A673 (cell line): Measurements from ENCODE around the gene TMEM44. TPM values are rescaled to one million over a fixed set of nuclear protein-coding genes. Genes with fewer than 3 reads are reported as not detected.

ENCODE experiments used
- BruUV-seq: library from RNA; stranded (reverse); fragments of 400-500 nt; replicated peaks from 2 replicates; lab custom pipeline; 2021; lab: Mats Ljungman, UMichigan
- CTCF ChIA-PET: fragments of 300-600 bp; sonication (Branson Sonifier 250); formaldehyde crosslinking; loops from one replicate; lab custom pipeline; 2022; ENCODE audit warnings: antibody characterized with exemption; lab: Charles Lee
- POLR2A ChIA-PET: fragments of 300-600 bp; sonication (Branson Sonifier 250); formaldehyde crosslinking; loops from one replicate; lab custom pipeline; 2022; ENCODE audit warnings: antibody characterized with exemption; ENCODE audit not compliant: low non-redundant PET; lab: Charles Lee
- DNase-seq: peaks from one replicate; pipeline ENCODE4 v3.0.0-alpha.2; 2015; ENCODE audit warnings: low spot score
- H3K27ac ChIP-seq: fragments of 200-600 bp; sonication (generic); 2 replicates; pipeline ENCODE4 v1.5.1; 2016; ENCODE audit warnings: mixed run types, low read depth, mild to moderate bottlenecking, mixed read lengths, antibody characterized with exemption, low read length; ENCODE audit not compliant: poor library complexity, severe bottlenecking
- H3K27me3 ChIP-seq: fragments of 200-600 bp; sonication (generic); replicated peaks from 2 replicates; pipeline ENCODE4 v1.6.1; 2017; ENCODE audit warnings: mixed run types, low read depth, mild to moderate bottlenecking, mixed read lengths, antibody characterized with exemption, low read length; ENCODE audit not compliant: insufficient read depth, poor library complexity
- H3K36me3 ChIP-seq: fragments of 200-600 bp; sonication (generic); 2 replicates; pipeline ENCODE4 v1.6.1; 2016; ENCODE audit warnings: mixed run types, mild to moderate bottlenecking, mixed read lengths, antibody characterized with exemption, low read length; ENCODE audit not compliant: insufficient read depth, poor library complexity, severe bottlenecking
- H3K4me1 ChIP-seq: fragments of 200-600 bp; sonication (generic); 2 replicates; pipeline ENCODE4 v1.6.1; 2017; ENCODE audit warnings: mixed run types, mild to moderate bottlenecking, mixed read lengths, antibody characterized with exemption, low read length; ENCODE audit not compliant: insufficient read depth, poor library complexity, severe bottlenecking
- H3K4me3 ChIP-seq: fragments of 200-600 bp; sonication (generic); 2 replicates; pipeline ENCODE4 v1.5.1; 2016; ENCODE audit warnings: low read depth, mixed run types, mild to moderate bottlenecking, mixed read lengths, low read length; ENCODE audit not compliant: poor library complexity, severe bottlenecking
- H3K9me3 ChIP-seq: fragments of 200-600 bp; sonication (generic); 2 replicates; pipeline ENCODE4 v1.6.1; 2016; ENCODE audit warnings: mixed run types, low read depth, mild to moderate bottlenecking, mixed read lengths, antibody characterized with exemption, low read length; ENCODE audit not compliant: poor library complexity, severe bottlenecking
- CTCF ChIP-seq: fragments of 300-800, 200-600 bp; sonication (generic); conservative IDR thresholded peaks from 2 replicates; pipeline ENCODE4 v1.5.1; 2017; ENCODE audit warnings: low read depth, mild to moderate bottlenecking, antibody characterized with exemption, low read length, moderate library complexity, mixed read lengths
- EZH2 ChIP-seq: fragments of 200-600 bp; sonication (generic); IDR thresholded peaks from 2 replicates; pipeline ENCODE4 v1.6.1; 2017; ENCODE audit warnings: borderline replicate concordance, low read depth, mild to moderate bottlenecking, mixed read lengths, antibody characterized with exemption, low read length; ENCODE audit not compliant: poor library complexity, severe bottlenecking
- intact Hi-C: fragments of 100-400 bp; cut with micrococcal nuclease; formaldehyde crosslinking; loops from one replicate; pipeline ENCODE4 v1.10.0; 2022; ENCODE audit not compliant: unreplicated experiment
- total RNA-seq: library from RNA; stranded (reverse); gene quantifications from 2 replicates; pipeline ENCODE4 v1.2.3, GENCODE V29; 2021

The TMEM44 gene
- total RNA-seq, 1 experiment from 2014 or later, result 20.9 TPM

- Histone ChIP-seq H3K36me3 (no peaks in the 10 kb centered on the region), H3K27ac (no peak overlapping the region), H3K4me1 (no peaks in the 10 kb centered on the region), H3K9me3 (no peaks in the 10 kb centered on the region), H3K4me3 (no peak overlapping the region), H3K27me3 (no peaks in the 10 kb centered on the region)
- ChIA-PET POLR2A (no interaction called here), CTCF (no interaction called here)
- DNase-seq, result no peak
- BruUV-seq, result no TSS peak
- no peak for TF ChIP-seq CTCF
- no peak for TF ChIP-seq EZH2
- intact Hi-C loops, result no loop called here
These were observed 24.2 kb downstream of the TMEM44 start for GRCh38 chr3:194608981-194609380.

- Histone ChIP-seq H3K9me3 (no peaks in the 10 kb centered on the region), H3K27me3 (no peaks in the 10 kb centered on the region), H3K27ac (no peak overlapping the region), H3K4me1 (no peaks in the 10 kb centered on the region), H3K36me3 (no peaks in the 10 kb centered on the region), H3K4me3 (no peak overlapping the region)
- no peak for TF ChIP-seq EZH2
- no peak for TF ChIP-seq CTCF
- POLR2A ChIA-PET, result no interaction called here
- no TSS peak for BruUV-seq
- intact Hi-C loops, result no loop called here
- no peak for DNase-seq
- CTCF ChIA-PET, result no interaction called here
These were observed 25.4 kb downstream of the TMEM44 start for GRCh38 chr3:194607592-194608389.

GRCh38 chr3:194606941-194607340 is 26.3 kb downstream of the TMEM44 start:
- H3K27ac ChIP-seq, result no peak overlapping the region
- H3K36me3 ChIP-seq, result no peaks in the 10 kb centered on the region
- no peak overlapping the region for H3K4me3 ChIP-seq
- no peaks in the 10 kb centered on the region for H3K9me3 ChIP-seq
- ChIA-PET POLR2A (no interaction called here), CTCF (no interaction called here)
- H3K4me1 ChIP-seq, result no peaks in the 10 kb centered on the region
- no peak for DNase-seq
- TF ChIP-seq CTCF (no peak), EZH2 (no peak)
- H3K27me3 ChIP-seq, result no peaks in the 10 kb centered on the region
- BruUV-seq, result no TSS peak
- intact Hi-C loops, result no loop called here
